GM06990 (cell line): ENCODE results near the gene GALNT18.

Experiments
- DNase-seq: peaks from one replicate; pipeline ENCODE4 v3.0.0-alpha.2; 2011; ENCODE audit not compliant: insufficient read length; ENCODE audit errors: extremely low read depth
- H3K27me3 ChIP-seq: replicated peaks from 2 replicates; pipeline ENCODE4 v1.6.0; 2011; ENCODE audit warnings: low read length; ENCODE audit not compliant: control insufficient read depth, insufficient read depth
- H3K36me3 ChIP-seq: 2 replicates; pipeline ENCODE4 v1.5.1; 2011; ENCODE audit warnings: low read length; ENCODE audit not compliant: control insufficient read depth, insufficient read depth
- H3K4me3 ChIP-seq: replicated peaks from 2 replicates; pipeline ENCODE4 v1.5.1; 2011; ENCODE audit warnings: low read depth, mild to moderate bottlenecking, control low read depth, low read length
- TF ChIP-seq, protein P1 (sequence below): IDR thresholded peaks from 2 replicates; pipeline ENCODE4 v1.5.1; 2011; ENCODE audit warnings: low read length, control low read depth, mild to moderate bottlenecking, inconsistent platforms; ENCODE audit not compliant: insufficient read depth, poor library complexity, severe bottlenecking

GALNT18 gene

DNA sequence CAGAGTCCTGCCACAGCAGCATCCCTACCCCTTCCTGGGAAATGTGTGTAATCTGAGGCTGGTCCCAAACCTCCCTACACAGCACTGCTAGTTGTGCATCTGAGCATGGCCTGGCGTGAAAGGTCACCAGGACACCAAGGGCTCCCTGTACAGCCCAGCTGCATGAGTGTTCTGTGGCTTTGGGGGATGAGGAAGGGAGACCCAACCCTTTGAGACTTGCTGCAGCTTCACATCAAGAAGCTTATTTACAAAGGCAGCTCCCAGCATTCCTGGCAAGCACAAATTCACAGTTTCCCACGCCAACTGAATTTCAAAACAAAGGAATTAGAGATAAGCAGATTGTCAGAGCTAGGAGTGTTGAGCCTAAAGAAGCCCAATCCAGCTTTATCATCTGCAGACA, 301.0 kb downstream of the GALNT18 start:
- no peak overlapping the region for H3K4me3 ChIP-seq
- DNase-seq = no peak
- TF ChIP-seq, protein P1, sequence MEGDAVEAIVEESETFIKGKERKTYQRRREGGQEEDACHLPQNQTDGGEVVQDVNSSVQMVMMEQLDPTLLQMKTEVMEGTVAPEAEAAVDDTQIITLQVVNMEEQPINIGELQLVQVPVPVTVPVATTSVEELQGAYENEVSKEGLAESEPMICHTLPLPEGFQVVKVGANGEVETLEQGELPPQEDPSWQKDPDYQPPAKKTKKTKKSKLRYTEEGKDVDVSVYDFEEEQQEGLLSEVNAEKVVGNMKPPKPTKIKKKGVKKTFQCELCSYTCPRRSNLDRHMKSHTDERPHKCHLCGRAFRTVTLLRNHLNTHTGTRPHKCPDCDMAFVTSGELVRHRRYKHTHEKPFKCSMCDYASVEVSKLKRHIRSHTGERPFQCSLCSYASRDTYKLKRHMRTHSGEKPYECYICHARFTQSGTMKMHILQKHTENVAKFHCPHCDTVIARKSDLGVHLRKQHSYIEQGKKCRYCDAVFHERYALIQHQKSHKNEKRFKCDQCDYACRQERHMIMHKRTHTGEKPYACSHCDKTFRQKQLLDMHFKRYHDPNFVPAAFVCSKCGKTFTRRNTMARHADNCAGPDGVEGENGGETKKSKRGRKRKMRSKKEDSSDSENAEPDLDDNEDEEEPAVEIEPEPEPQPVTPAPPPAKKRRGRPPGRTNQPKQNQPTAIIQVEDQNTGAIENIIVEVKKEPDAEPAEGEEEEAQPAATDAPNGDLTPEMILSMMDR = no peak

GRCh38 chr11:11318961-11319360, 302.8 kb downstream of the GALNT18 start:
- TF ChIP-seq, protein P1 = no peak
- Histone ChIP-seq H3K27me3 (no peaks in the 10 kb centered on the region), H3K36me3 (no peaks in the 10 kb centered on the region), H3K4me3 (no peak overlapping the region)
- DNase-seq = no peak

More for the DNA sequence above, 301.0 kb downstream of the GALNT18 start:
- no peaks in the 10 kb centered on the region for H3K27me3 ChIP-seq
- no peaks in the 10 kb centered on the region for H3K36me3 ChIP-seq

GRCh38 chr11:11318461-11318860, 303.3 kb downstream of the GALNT18 start:
- TF ChIP-seq, protein P1 = no peak
- H3K36me3 ChIP-seq = no peaks in the 10 kb centered on the region
- no peaks in the 10 kb centered on the region for H3K27me3 ChIP-seq
- DNase-seq = no peak
- H3K4me3 ChIP-seq = no peak overlapping the region

GRCh38 chr11:11316651-11317230, 305.1 kb downstream of the GALNT18 start:
- H3K27me3 ChIP-seq = no peaks in the 10 kb centered on the region
- TF ChIP-seq, protein P1 = no peak
- H3K36me3 ChIP-seq = no peaks in the 10 kb centered on the region
- H3K4me3 ChIP-seq = no peak overlapping the region
- DNase-seq = no peak

DNA sequence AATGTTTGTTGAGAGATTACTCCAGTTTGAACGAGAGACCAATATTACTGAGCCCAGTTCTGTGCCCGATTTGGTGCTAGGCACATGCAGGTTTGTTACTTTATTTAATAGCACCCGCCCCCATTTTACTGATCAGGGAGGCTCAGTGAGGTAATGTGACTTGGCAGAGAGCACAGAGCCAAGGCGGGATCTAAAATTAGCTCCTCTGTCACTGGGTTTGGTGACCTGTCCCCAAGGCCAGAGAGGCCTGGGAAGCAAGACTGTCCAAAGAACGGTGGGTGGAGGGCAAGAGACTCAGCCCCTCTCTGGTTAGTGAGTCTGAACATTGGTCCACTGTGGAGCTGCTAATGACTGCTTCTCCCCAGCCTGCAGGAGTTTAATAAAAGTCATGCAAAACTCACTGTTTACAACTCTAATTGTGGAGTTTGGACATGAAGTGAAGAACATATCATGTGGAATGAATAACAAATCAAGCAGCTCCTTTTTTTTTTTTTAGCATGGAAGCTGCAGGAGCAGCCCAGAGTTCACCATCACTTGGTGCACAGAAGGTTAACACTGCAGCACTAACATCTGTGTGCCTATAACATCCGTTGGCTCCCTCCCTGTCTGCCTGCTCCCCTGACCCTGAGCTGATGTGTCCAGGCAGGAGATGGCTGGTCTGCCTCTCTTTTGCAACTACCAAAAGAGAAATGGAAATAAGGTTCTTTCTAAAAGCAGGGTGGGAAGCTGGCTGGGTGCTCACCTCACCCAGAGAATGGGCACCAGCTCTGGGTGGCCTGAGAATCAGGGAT, 307.7 kb downstream of the GALNT18 start:
- no peak for DNase-seq
- Histone ChIP-seq H3K27me3 (no peaks in the 10 kb centered on the region), H3K36me3 (no peaks in the 10 kb centered on the region), H3K4me3 (no peak overlapping the region)
- TF ChIP-seq, protein P1 = no peak
